Epithelial cell of proximal tubule (primary cell): ENCODE results near the gene DDX28. TPM values are rescaled to one million over a fixed set of nuclear protein-coding genes. Genes with fewer than 3 reads are reported as not detected.
"Not testable (repeated sequence)": the region's sequence is repeated elsewhere in the genome, so short reads cannot be mapped to it uniquely, and the experiment has no call there.

Experiments
- DNase-seq: peaks from one replicate; pipeline ENCODE4 v3.0.0-alpha.2; 2011; ENCODE audit warnings: low read depth
- H3K4me3 ChIP-seq: 2 replicates; pipeline ENCODE4 v1.5.1; 2011; ENCODE audit warnings: low read depth, mild to moderate bottlenecking, low read length
- CTCF ChIP-seq: conservative IDR thresholded peaks from 2 replicates; pipeline ENCODE4 v1.5.1; 2012; ENCODE audit warnings: low read depth, mild to moderate bottlenecking, low read length
- total RNA-seq: library from RNA; depleted of rRNA; stranded (reverse); fragments of >200 nt; gene quantifications from 2 replicates; pipeline ENCODE4 v1.2.3, GENCODE V29; 2015

Gene DDX28
- total RNA-seq, 1 donor from 2014 or later = 5.3 TPM

GRCh38 chr16:67975321-67976105 lies 47.5 kb downstream of the DDX28 start:
- TF ChIP-seq CTCF = no peak

GRCh38 chr16:67972285-67972684 lies 50.7 kb downstream of the DDX28 start:
- not testable (repeated sequence) for DNase-seq, H3K4me3 ChIP-seq

More at GRCh38 chr16:67975321-67976105, 47.5 kb downstream of the DDX28 start:
- H3K4me3 ChIP-seq = no peak overlapping the region
- DNase-seq = no peak

GRCh38 chr16:67971111-67971510 lies 51.9 kb downstream of the DDX28 start:
- DNase-seq = no peak
- H3K4me3 ChIP-seq = no peak overlapping the region
- TF ChIP-seq CTCF = no peak

Other genes with a start within 250 kb of the DDX28 start
- gene RANBP10, start 216.7 kb downstream of the DDX28 start, total RNA-seq = 4.0 and 5.3 TPM in 2 replicates
- gene TSNAXIP1, start 216.3 kb downstream of the DDX28 start, total RNA-seq = 0.07 and 0.52 TPM in 2 replicates
- gene THAP11, start 180.9 kb downstream of the DDX28 start, total RNA-seq = 33.7 and 45.7 TPM in 2 replicates
- gene NUTF2, start 176.3 kb downstream of the DDX28 start, total RNA-seq = 219 and 549 TPM in 2 replicates
- 36.3 and 40.4 TPM in 2 replicates for gene CENPT, start 175.5 kb downstream of the DDX28 start, total RNA-seq
- gene EDC4, start 150.2 kb downstream of the DDX28 start, total RNA-seq = 61.1 and 61.2 TPM in 2 replicates
- 0.46 TPM in 1 of 2 replicates, not detected in the other for gene NRN1L, start 138.3 kb downstream of the DDX28 start, total RNA-seq
- gene PSKH1, start 130.0 kb downstream of the DDX28 start, total RNA-seq = 6.7 and 8.1 TPM in 2 replicates
- gene CTRL, start 91.4 kb downstream of the DDX28 start, total RNA-seq = 1.6 and 2.1 TPM in 2 replicates
- 54.1 and 58.1 TPM in 2 replicates for gene PSMB10, start 86.4 kb downstream of the DDX28 start, total RNA-seq
- gene LCAT, start 79.1 kb downstream of the DDX28 start, total RNA-seq = 7.5 TPM in 2 replicates
- 46.8 and 50.7 TPM in 2 replicates for gene SLC12A4, start 54.6 kb downstream of the DDX28 start, total RNA-seq
- gene DPEP3, start 42.7 kb downstream of the DDX28 start, total RNA-seq = not detected in 2 replicates
- gene DPEP2, start 23.7 kb downstream of the DDX28 start, total RNA-seq = not detected in 2 replicates
- gene DPEP2NB, start 7.3 kb downstream of the DDX28 start, total RNA-seq = not detected in 2 replicates
- gene DUS2, start 52 bp upstream of the DDX28 start, total RNA-seq = 20.9 and 28.5 TPM in 2 replicates
- gene NFATC3, start 62.1 kb upstream of the DDX28 start, total RNA-seq = 15.8 and 24.7 TPM in 2 replicates
- gene ESRP2, start 212.9 kb upstream of the DDX28 start, total RNA-seq = 25.5 and 26.7 TPM in 2 replicates
- gene PLA2G15, start 222.1 kb upstream of the DDX28 start, total RNA-seq = 17.1 and 18.7 TPM in 2 replicates
- gene SLC7A6, start 241.3 kb upstream of the DDX28 start, total RNA-seq = 10.6 and 25.3 TPM in 2 replicates